Purkinje cell (primary cell): ENCODE measurements around the gene PLK5. TPM values are rescaled to one million over a fixed set of nuclear protein-coding genes. Genes with fewer than 3 reads are reported as not detected.

ENCODE experiments used
- polyA plus RNA-seq: library from polyadenylated mRNA; unstranded; fragments of >200 nt; fragmentation: Nextera tagmentation; gene quantifications from 2 replicates; pipeline ENCODE4 v1.2.1, GENCODE V29; 2014

PLK5 gene, protein sequence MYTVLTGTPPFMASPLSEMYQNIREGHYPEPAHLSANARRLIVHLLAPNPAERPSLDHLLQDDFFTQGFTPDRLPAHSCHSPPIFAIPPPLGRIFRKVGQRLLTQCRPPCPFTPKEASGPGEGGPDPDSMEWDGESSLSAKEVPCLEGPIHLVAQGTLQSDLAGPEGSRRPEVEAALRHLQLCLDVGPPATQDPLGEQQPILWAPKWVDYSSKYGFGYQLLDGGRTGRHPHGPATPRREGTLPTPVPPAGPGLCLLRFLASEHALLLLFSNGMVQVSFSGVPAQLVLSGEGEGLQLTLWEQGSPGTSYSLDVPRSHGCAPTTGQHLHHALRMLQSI
- 0.23 TPM in 1 of 2 replicates, not detected in the other for polyA plus RNA-seq

DNA sequence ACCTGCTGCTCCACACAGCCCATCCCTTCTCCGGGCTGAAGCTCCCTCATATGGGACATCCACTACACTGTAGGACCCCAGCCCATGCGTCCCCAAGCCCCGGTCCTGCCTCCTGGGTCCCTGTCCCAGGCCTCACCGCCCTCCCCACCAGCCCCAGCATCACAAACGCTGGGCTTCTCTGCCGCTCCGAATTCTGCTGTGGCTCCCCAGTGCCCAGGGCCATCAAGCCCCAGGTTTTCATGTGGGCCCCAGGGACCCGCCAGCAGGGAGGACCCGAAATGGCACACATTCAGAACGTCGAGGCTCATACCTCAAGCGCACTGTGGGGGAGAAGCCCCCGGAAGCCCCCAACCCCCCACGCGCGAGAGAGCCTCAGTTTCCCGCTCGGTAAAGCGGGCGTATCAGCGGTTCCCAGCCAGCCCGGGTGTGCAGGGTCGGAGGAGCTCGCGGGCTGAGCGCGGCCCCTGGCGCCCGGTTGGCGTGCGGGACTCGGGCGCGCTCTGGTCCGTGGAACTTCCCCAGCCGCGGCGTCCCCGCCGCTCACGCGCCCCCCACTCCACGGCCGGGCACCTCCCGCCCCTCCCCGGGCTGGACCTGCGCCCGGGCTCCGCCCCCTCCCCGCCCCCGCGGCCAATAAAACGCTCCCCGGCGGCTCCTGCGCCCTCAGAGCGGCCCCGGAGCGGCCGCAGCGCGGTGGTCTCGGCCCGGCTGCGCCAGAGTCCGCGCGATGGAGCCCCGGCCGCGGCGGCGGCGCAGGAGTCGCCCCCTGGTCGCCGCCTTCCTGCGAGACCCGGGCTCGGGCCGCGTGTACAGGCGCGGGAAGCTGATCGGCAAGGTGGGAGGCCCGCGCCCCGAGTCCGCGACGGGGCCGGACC lies at the start of gene PLK5:
PLK5 (plus strand) TSS at position 666 of the 875 bp plus-strand sequence. CDS start 2,920 bp downstream, outside the sequence.

DNA sequence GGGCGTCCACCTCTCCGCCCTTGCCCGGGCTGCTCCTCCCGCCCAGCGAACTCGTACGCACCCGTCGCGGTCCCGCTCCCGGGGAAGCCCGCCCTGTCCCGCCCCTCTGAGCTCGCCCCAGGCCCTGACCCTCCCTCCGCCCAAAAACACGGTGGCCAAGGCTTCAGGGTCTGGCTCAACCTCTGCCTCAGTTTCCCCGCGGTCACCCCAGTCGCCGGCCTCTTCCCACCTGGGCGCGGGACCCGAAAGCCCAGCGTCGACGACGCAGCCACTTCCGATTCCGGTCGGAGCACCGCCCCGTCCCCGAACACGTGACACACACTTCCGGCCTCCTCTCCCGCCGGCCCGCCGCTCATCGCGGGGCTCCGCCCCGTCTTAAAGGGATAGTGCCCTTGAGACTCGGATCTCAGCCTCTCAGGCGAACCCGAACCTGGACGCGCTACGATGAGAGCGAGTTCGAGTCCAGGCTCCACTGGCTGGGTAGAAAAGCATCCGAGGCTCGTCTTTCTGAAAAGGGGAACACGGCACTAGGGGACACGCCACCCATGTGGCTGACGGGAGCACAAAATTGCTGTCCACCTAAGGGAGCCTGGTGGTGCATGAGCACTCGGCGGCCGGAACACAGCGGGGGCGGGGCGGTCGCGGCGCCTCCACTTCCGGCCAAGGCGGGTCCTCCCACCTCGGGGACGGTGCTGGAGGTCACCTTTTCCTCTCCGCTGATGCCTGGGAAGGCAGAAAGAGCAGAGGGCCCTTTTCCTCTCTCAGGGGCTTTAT lies 44.8 kb upstream of the PLK5 start, which contains the start of gene C19orf25:
C19orf25 (minus strand) TSS at position 282 of the 774 bp plus-strand sequence. CDS start 312 bp downstream, outside the sequence.

DNA sequence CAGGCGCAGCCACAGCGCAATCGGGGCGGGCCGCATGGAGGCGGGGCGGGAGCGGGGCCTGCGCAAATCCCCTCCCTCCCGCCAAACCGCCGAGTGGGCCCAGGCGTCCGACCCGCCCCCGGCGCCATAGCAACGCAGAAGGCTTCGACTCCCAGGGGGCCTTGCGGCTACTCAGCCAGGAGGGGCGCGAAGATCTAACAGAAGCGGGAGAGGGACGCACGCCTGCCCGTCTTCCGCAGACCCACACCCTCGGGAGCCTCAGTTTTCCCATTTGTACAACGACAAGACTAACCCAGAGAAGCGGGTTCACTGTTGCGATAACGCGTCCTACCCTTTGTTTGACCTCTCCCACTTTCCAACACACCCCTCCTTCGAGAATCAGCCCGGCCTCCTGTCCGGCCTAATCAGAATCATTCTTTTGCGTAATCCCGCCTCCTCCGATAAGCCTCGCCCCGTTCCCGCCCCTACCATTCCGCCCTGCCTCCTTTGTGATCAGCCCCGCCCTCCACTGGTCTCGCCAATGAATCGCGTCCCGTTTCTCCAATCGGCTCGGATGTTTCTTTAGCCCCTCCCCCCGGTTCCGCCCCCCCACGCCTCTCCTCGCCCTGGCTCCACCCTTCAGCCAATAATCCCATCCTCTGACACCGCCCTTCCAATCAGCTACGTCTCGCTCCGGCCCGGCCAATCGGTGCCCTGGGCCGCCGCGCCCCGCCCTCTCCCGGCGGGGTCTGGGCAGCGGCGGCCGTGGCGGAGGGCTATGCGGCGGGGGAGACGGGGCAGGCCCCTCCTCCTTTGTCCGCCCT lies 33.4 kb upstream of the PLK5 start, which contains the start of gene PCSK4:
PCSK4 (minus strand) TSS at position 40 of the 803 bp plus-strand sequence; CDS start at position 36, 4 bp downstream.

DNA sequence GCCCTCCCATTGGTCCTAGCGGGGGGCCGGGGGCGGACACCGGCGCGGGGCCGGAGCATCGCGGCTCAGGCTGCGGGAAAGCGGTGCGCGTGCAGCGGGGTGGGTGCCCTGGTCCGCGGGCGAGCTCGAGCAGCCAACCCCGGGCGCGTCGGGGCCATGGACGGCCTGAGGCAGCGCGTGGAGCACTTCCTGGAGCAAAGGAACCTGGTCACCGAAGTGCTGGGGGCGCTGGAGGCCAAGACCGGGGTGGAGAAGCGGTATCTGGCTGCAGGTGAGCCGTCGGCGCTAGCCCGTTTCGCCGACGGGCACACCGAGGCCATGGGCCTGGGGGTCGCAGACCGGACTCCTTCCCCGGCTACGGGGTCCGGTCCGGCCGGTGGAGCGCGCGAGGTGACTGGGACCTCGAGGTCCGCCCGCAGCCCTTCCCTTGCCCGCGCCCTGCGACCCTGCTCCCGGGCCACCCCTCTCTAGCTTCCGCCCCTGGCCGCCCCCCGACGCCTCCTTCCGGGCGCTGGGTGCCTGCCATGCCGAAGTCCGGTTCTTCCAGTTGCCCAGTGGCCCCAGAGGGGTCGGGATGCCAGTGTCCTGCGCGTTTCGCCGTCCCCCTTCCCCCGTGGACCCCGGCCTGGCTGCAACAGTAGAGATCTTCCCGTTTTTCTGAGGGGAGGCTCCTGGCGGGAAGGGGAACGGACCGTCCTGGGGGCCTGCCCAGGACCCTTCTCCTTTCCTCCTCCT lies 32.6 kb upstream of the PLK5 start, which contains the start of gene REEP6:
REEP6 (plus strand) TSS at position 68 of the 735 bp plus-strand sequence; CDS start at position 157, 89 bp downstream.

DNA sequence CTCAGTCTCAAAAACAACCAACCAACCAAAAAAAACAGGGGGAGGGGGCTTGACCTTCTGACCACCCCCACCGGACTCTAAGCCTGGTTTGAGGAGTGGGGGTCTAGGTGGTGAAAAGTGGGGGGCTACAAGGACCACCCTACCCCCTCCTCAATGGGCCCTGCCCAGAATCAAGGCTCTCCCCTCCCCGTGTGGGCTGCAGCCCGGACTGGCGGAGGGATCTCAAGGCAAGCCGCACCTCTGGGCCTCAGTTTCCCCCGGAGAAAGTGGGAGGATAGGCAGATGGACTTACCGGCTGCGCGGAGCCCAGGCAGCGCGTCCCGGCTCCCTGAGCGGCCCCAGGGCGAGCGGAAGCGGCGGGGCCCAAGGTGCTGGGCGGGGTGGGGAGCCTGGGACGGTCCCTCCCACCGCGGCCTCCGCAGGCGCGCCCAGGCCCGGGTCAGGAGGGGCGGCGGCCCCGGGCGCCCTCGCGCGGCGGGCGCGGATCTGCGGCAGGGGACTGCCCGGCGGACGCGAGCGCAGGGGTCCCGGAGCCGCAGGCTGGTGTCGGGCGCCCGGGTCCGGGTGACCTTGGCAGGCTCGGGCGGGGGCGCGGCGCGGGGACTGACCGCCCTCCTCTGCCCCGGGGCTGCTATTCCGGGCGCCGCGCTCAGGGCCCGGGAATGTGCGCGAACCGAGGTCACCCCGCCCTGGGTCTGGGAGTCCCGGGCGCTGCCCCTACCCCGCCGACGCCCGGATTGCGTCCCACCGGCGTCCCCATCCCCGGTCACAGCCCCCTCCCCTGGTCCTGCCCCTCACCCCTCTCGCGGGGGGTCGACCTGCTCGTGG lies 11.0 kb upstream of the PLK5 start, which contains the start of gene ADAMTSL5:
ADAMTSL5 (minus strand) TSS at position 349 of the 828 bp plus-strand sequence. CDS start 2,076 bp downstream, outside the sequence.

DNA sequence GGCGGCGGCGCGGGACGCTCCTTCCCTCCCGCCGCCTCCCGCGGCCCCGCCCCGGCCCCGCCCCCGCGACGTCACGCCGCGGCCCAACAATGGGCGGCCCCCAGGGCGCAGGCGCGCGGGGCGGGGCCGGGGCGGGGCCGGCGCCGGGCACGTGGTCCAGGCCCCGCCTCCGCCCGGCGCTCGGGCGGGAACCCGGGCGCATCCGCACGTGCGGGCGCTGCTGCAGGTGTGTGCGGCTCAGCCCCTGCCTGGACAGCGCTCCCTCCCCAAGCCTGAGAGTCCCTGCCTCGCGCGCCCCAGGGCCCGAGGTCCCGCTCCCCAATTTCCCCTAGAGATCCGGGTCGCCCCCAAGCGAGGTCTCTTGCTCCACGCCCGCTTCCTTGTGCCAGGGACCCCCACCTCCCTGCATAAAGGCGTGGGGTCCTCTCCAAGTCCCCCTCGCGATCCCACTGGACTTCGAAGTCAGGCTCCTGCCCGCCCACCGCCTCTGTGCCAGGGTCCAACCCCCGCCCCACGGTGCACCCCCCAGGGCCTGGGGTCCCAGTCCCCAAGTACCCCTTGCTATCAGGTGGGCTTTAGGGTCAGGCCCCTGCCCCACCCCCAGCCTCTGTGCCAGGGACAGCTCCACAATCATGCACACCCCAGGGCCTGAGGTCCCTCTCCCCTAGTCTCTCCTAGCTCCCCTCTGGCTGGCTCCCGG lies 44.6 kb downstream of the PLK5 start, which contains the start of gene MEX3D:
MEX3D (minus strand) TSS at position 6 of the 700 bp plus-strand sequence. CDS start 267 bp downstream, outside the sequence.

Other genes with a start within 250 kb of the PLK5 start
- gene FAM174C, start 248.5 kb upstream of the PLK5 start, polyA plus RNA-seq, result 7.3 and 10.2 TPM in 2 replicates
- not detected in 2 replicates for gene EFNA2, start 238.2 kb upstream of the PLK5 start, polyA plus RNA-seq
- 41.5 and 71.7 TPM in 2 replicates for gene NDUFS7, start 140.2 kb upstream of the PLK5 start, polyA plus RNA-seq
- gene GAMT, start 122.5 kb upstream of the PLK5 start, polyA plus RNA-seq, result 9.0 TPM in 2 replicates
- 4.6 and 5.4 TPM in 2 replicates for gene DAZAP1, start 116.5 kb upstream of the PLK5 start, polyA plus RNA-seq
- 661 and 694 TPM in 2 replicates for gene RPS15, start 85.7 kb upstream of the PLK5 start, polyA plus RNA-seq
- gene APC2, start 74.0 kb upstream of the PLK5 start, polyA plus RNA-seq, result 0.60 and 1.2 TPM in 2 replicates
- gene C19orf25, start 44.9 kb upstream of the PLK5 start, polyA plus RNA-seq, result 1.2 and 1.5 TPM in 2 replicates
- not detected in 2 replicates for gene PCSK4, start 33.7 kb upstream of the PLK5 start, polyA plus RNA-seq
- gene REEP6, start 32.9 kb upstream of the PLK5 start, polyA plus RNA-seq, result 2.2 and 3.7 TPM in 2 replicates
- not detected in 2 replicates for gene ADAMTSL5, start 11.1 kb upstream of the PLK5 start, polyA plus RNA-seq
- 1.6 and 2.2 TPM in 2 replicates for gene MEX3D, start 44.2 kb downstream of the PLK5 start, polyA plus RNA-seq
- gene MBD3, start 68.8 kb downstream of the PLK5 start, polyA plus RNA-seq, result 0.87 and 1.4 TPM in 2 replicates
- gene UQCR11, start 81.4 kb downstream of the PLK5 start, polyA plus RNA-seq, result 639 and 706 TPM in 2 replicates
- 0.24 and 0.73 TPM in 2 replicates for gene TCF3, start 128.5 kb downstream of the PLK5 start, polyA plus RNA-seq
- not detected in 2 replicates for gene ONECUT3, start 229.4 kb downstream of the PLK5 start, polyA plus RNA-seq